CD4-positive, alpha-beta T cell treated with Interleukin-15 for 1 hour (primary cell): Measurements from ENCODE around the gene TBC1D22A.

ENCODE experiments used
- DNase-seq: peaks from one replicate; pipeline ENCODE4 v3.0.0-alpha.2; 2020

TBC1D22A gene

GRCh38 chr22:47213571-47214230, 451.3 kb downstream of the TBC1D22A start:
- no peak for DNase-seq

- no peak for DNase-seq
These were observed 453.4 kb downstream of the TBC1D22A start for GRCh38 chr22:47215851-47216250.

GRCh38 chr22:47218671-47219070, 456.2 kb downstream of the TBC1D22A start:
- DNase-seq, result no peak

GRCh38 chr22:47219789-47220188, 457.3 kb downstream of the TBC1D22A start:
- no peak for DNase-seq

GRCh38 chr22:47220752-47221151, 458.3 kb downstream of the TBC1D22A start:
- DNase-seq, result no peak

- DNase-seq, result no peak
These were observed 459.6 kb downstream of the TBC1D22A start for GRCh38 chr22:47221840-47222615.
